ENCODE data around the gene KCNG3.

GRCh38 chr2:42459296-42459695 lies 34.5 kb downstream of the KCNG3 start:
- TF ChIP-seq CTCF (IDR thresholded peaks at IDR 0.05), result no peak
- no peak for TF ChIP-seq POLR2AphosphoS5 (IDR thresholded peaks at IDR 0.05; ENCODE audit: low read depth, low read length)
- no peak for TF ChIP-seq REST (IDR thresholded peaks at IDR 0.05; ENCODE audit: insufficient read depth in 1 of 2, low read depth in 2 of 2, low read length in 1 of 2)
- TF ChIP-seq SIN3A (IDR thresholded peaks at IDR 0.05; ENCODE audit: borderline replicate concordance, insufficient read depth, low read depth, low read length), result no peak
- no peak for TF ChIP-seq TCF7L2 (IDR thresholded peaks at IDR 0.05; ENCODE audit: low read depth, low read length)
